Neuron (in vitro differentiated cells): Measurements from ENCODE around the gene CACHD1.
"Not testable (repeated sequence)": the region's sequence is repeated elsewhere in the genome, so short reads cannot be mapped to it uniquely, and the experiment has no call there.

Source experiments
- H2AFZ ChIP-seq: one replicate; pipeline ENCODE4 v1.6.1; 2013; ENCODE audit warnings: low read depth, mild to moderate bottlenecking, inconsistent platforms, low read length, moderate library complexity
- H3K27me3 ChIP-seq: one replicate; pipeline ENCODE4 v1.6.1; 2013; ENCODE audit warnings: low read length; ENCODE audit not compliant: insufficient read depth
- H3K36me3 ChIP-seq: one replicate; pipeline ENCODE4 v1.6.1; 2013; ENCODE audit warnings: low read length; ENCODE audit not compliant: insufficient read depth
- H3K4me1 ChIP-seq: one replicate; pipeline ENCODE4 v1.6.1; 2013; ENCODE audit warnings: low read length; ENCODE audit not compliant: insufficient read depth
- H3K4me3 ChIP-seq: 2 replicates; pipeline ENCODE4 v1.5.1; 2013; ENCODE audit warnings: mild to moderate bottlenecking, low read length, moderate library complexity
- H3K9me3 ChIP-seq: one replicate; pipeline ENCODE4 v1.6.1; 2013; ENCODE audit warnings: low read length

The CACHD1 gene

GRCh38 chr1:64581843-64582185 is 111.9 kb downstream of the CACHD1 start:
- Histone ChIP-seq H3K27me3 (no peaks in the 10 kb centered on the region), H3K36me3 (peaks cover 15% of the 10 kb centered on the region), H3K9me3 (no peaks in the 10 kb centered on the region), H3K4me3 (no peak overlapping the region), H3K4me1 (peaks cover 16% of the 10 kb centered on the region), H2AFZ (no peak overlapping the region)

- Histone ChIP-seq H3K27me3 (no peaks in the 10 kb centered on the region), H3K4me3 (no peak overlapping the region), H3K4me1 (peaks cover 14% of the 10 kb centered on the region)
Measured at GRCh38 chr1:64584479-64584878, 114.5 kb downstream of the CACHD1 start.

GRCh38 chr1:64588876-64589275 is 118.9 kb downstream of the CACHD1 start:
- peaks cover 13% of the 10 kb centered on the region for H3K36me3 ChIP-seq
- H3K27me3 ChIP-seq: no peaks in the 10 kb centered on the region
- H2AFZ ChIP-seq: no peak overlapping the region
- peaks cover under 1% of the 10 kb centered on the region for H3K4me1 ChIP-seq
- no peaks in the 10 kb centered on the region for H3K9me3 ChIP-seq
- H3K4me3 ChIP-seq: no peak overlapping the region

More at GRCh38 chr1:64584479-64584878, 114.5 kb downstream of the CACHD1 start:
- Histone ChIP-seq H3K9me3 (no peaks in the 10 kb centered on the region), H3K36me3 (peaks cover 15% of the 10 kb centered on the region), H2AFZ (no peak overlapping the region)

- Histone ChIP-seq H3K4me3 (no peak overlapping the region), H3K36me3 (peaks cover 5% of the 10 kb centered on the region), H3K4me1 (peaks cover 14% of the 10 kb centered on the region), H2AFZ (no peak overlapping the region), H3K27me3 (no peaks in the 10 kb centered on the region), H3K9me3 (no peaks in the 10 kb centered on the region)
Measured at GRCh38 chr1:64590316-64590715, 120.4 kb downstream of the CACHD1 start.

GRCh38 chr1:64594446-64594845 is 124.5 kb downstream of the CACHD1 start:
- Histone ChIP-seq H3K36me3 (peaks cover 3% of the 10 kb centered on the region), H3K27me3 (no peaks in the 10 kb centered on the region), H2AFZ (no peak overlapping the region), H3K4me1 (peaks cover 54% of the 10 kb centered on the region), H3K9me3 (no peaks in the 10 kb centered on the region), H3K4me3 (no peak overlapping the region)

GRCh38 chr1:64595871-64596515 is 126.1 kb downstream of the CACHD1 start:
- no peak overlapping the region for H3K4me3 ChIP-seq
- peaks cover 58% of the 10 kb centered on the region for H3K4me1 ChIP-seq
- no peaks in the 10 kb centered on the region for H3K27me3 ChIP-seq
- H2AFZ ChIP-seq: no peak overlapping the region
- H3K9me3 ChIP-seq: peaks cover 3% of the 10 kb centered on the region
- peaks cover 8% of the 10 kb centered on the region for H3K36me3 ChIP-seq

GRCh38 chr1:64597113-64597512 is 127.2 kb downstream of the CACHD1 start:
- Histone ChIP-seq H3K36me3 (peaks cover 5% of the 10 kb centered on the region), H3K4me1 (peaks cover 58% of the 10 kb centered on the region), H3K9me3 (peaks cover 3% of the 10 kb centered on the region), H3K27me3 (no peaks in the 10 kb centered on the region), H2AFZ (no peak overlapping the region), H3K4me3 (no peak overlapping the region)

- H3K4me3 ChIP-seq: no peak overlapping the region
- no peak overlapping the region for H2AFZ ChIP-seq
- no peaks in the 10 kb centered on the region for H3K27me3 ChIP-seq
- H3K9me3 ChIP-seq: peaks cover 3% of the 10 kb centered on the region
- peaks cover 58% of the 10 kb centered on the region for H3K4me1 ChIP-seq
- H3K36me3 ChIP-seq: peaks cover 5% of the 10 kb centered on the region
Measured at GRCh38 chr1:64598100-64598571, 128.2 kb downstream of the CACHD1 start.

GRCh38 chr1:64599242-64599641 is 129.3 kb downstream of the CACHD1 start:
- H3K36me3 ChIP-seq: peaks cover 15% of the 10 kb centered on the region
- H3K4me3 ChIP-seq: no peak overlapping the region
- H2AFZ ChIP-seq: no peak overlapping the region
- H3K4me1 ChIP-seq: peaks cover 54% of the 10 kb centered on the region
- H3K27me3 ChIP-seq: no peaks in the 10 kb centered on the region
- peaks cover 3% of the 10 kb centered on the region for H3K9me3 ChIP-seq

GRCh38 chr1:64601207-64601606 is 131.3 kb downstream of the CACHD1 start:
- Histone ChIP-seq H3K36me3 (peaks cover 24% of the 10 kb centered on the region), H2AFZ (no peak overlapping the region), H3K27me3 (no peaks in the 10 kb centered on the region), H3K4me1 (peaks cover 35% of the 10 kb centered on the region), H3K9me3 (peaks cover 4% of the 10 kb centered on the region), H3K4me3 (no peak overlapping the region)

GRCh38 chr1:64608005-64608650 is 138.2 kb downstream of the CACHD1 start:
- Histone ChIP-seq H3K27me3 (no peaks in the 10 kb centered on the region), H2AFZ (no peak overlapping the region), H3K36me3 (peaks cover 59% of the 10 kb centered on the region), H3K4me1 (no peaks in the 10 kb centered on the region), H3K4me3 (no peak overlapping the region), H3K9me3 (peaks cover 21% of the 10 kb centered on the region)

GRCh38 chr1:64608651-64609048 is 138.7 kb downstream of the CACHD1 start:
- Histone ChIP-seq H3K9me3 (peaks cover 21% of the 10 kb centered on the region), H3K4me1 (no peaks in the 10 kb centered on the region), H3K36me3 (peaks cover 56% of the 10 kb centered on the region), H2AFZ (no peak overlapping the region), H3K4me3 (no peak overlapping the region), H3K27me3 (no peaks in the 10 kb centered on the region)

GRCh38 chr1:64610950-64611349 is 141.0 kb downstream of the CACHD1 start:
- not testable (repeated sequence) for H3K4me1 ChIP-seq, H3K27me3 ChIP-seq, H3K4me3 ChIP-seq, H2AFZ ChIP-seq
- peaks cover 55% of the 10 kb centered on the region for H3K36me3 ChIP-seq
- H3K9me3 ChIP-seq: peaks cover 20% of the 10 kb centered on the region
